ENCODE results near the gene PAPPA.

The PAPPA gene

DNA sequence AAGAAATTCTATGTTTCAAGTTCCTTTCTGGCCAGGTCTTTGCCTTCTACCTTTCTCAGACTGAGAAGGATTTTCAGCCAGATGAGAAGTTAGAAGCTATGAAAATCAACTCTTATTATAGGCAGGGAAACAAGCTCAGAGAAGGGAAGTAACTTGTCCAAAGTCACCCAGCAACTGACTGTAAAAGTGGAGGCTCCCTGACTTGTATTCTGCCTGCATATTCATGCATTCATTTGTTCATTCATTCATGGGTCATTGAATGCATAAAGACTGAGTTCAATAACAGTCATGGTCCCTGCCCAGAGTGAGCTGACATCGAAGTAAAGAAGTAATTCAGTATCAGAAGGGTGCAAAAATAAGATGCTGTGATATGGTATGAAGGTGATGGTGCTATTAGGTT, 239.6 kb downstream of the PAPPA start:
- no peak for DNase-seq

DNA sequence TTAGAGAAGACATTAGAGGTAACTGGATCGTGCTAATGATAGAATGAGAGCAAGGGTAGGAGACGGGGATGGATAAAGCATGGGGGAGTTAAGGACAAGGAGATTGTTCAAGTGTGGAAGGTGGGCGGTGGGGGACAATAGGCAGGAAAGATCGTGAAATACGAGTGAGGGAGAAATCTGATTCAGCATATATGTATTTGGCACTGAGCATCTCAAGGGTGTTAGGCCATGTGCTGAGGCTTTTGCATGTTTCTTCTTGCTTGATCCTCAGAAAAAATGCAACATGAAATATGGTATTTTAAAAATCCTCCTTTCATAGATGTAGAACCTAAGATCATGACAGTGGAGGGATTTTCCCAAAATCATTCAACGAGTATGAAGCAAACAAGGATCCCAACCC, 240.5 kb downstream of the PAPPA start:
- DNase-seq: no peak

DNA sequence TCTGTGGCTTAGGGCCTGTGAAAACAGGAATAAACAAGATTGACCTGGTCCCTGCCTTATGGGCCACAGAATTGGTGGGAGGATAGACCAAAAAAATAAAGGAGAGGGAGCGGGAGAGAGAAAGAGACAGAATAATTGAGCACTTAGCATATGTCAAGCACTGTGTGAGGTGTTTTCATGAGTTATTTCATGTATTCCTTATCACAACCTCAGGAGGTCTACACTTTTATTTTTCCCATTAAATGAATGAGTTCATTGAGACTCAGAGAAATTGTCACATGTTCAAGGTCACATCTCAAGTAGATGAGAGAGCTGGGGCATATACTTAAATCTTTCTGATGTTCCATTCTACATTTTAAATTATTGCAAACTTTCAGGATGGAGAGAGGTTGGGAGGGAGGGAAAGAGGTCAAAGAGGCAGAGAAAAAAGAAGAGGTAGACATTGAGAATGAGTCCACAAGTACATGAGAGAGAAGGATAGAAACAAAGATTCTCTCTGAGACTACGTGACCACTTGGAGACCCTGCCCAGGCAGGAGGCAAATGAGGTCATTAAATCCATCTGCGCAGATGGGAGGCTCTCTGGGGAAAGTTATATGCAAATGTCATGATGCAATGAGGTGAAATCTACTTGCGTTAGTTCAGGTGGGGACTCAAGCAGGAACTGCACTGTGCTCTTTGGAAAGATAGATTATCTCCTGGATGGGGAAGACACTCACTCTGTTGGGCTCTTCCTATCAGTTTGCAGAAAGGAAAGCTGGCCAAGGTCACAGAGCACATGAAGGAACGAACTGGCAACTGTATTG, 241.5 kb downstream of the PAPPA start:
- no peak for DNase-seq

DNA sequence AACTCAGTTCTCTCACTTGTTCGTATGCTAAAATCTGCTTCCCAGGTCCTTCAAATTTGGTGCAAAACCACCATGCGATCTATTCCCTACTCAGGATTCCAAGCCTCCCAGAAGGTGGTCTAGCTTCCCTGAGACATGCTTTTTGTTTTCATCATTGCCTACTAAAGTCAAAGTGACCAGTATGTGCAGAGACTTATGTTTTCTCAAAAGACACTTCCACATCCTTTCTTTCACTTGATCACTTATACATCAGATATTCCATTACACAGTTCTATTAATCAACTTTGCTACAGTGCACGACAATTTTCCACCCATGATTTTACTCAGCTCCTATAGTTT, 242.1 kb downstream of the PAPPA start:
- no peak for DNase-seq

DNA sequence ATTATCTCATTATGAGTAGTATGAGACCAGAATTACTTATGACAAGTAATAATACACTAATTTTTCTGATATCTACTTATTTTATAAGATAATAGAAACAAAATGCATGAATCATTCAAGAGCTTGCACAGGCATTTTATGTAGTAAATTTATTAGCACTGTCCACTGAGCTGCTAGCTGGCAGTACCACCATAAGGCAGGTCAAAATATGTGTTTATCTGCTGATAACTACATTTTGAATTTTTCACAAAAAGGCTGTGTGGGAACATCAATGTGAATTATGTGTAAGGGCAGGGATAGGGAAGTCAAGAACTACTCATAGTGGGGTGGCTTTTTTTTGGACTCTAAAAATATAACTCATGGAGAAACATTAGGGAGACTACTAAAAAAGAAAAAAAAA, 249.6 kb downstream of the PAPPA start:
- DNase-seq: no peak

DNA sequence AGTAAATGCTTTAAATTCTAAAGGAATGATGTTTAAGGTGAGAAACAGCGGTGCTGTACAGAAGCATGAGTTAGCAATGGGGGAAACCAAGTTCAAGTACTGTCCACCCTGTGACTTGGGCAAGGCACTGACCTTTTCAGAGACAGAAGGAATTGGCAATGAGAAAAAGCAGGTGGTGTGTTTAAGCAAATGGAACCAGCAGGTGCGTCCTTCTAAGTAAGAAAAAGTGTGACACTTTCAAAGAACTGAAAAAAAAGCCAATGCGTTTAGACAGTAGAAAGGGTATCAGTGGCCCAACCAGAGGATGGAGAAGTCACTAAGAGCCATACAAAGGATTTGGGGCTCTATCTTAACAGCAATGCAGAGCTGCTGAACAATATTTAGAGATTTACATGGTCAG, 250.6 kb downstream of the PAPPA start:
- DNase-seq: no peak

DNA sequence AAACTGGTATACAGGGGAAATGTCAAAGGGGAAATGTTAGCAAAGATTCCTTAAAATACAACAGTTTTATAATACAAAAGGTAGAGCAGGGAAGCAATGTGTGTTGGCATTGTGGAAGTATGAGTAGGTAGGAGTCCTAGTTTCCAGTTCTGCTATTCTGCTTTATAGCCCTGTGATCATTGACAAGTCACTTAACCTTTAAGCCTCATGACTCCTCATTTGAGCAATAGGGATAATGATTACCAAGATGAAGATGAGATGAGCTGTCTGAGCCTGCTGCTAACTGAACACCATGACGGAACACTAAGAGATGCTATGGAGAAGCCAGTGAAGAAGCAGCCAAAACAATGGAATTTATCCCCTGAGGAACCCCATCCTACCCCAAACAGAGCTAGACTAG, 251.7 kb downstream of the PAPPA start:
- DNase-seq: no peak

DNA sequence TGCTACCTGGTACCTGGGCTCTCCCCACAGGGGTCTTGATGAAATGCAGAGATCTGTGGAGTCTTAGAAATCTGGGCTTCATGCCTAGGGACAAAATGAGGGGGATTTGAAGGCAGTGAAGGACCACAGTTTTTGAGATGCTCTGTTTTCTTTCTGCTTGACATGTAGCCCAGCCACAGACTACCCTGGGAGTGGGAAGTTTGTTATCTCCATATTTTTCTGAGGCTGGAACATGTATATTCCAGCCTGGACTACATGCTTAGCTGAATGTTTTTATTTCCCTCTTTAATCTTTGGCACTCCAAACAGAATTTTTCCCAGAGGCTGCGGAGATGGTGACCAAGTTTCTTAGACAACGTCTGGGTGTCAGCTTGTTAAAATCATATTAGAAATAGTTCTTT, 252.9 kb downstream of the PAPPA start:
- DNase-seq: no peak

DNA sequence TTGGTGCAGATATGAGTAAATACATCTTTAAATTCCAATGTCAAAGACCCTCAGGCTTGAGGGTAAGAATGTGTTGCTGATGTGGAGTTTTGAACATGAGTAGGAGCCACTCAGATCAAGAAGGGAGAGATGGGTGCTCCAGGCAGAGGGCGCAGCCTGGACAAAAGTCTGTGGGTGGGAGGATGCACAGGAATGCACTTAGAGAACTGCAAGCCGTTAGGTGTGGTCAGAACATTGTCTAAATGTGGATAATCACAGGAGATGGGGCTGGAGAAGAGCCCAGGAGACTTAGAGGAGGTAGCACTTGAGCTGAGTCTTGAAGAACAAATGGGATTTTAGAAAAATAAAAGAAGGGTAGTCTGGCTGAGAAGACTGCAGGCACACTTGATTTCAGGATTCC, 255.5 kb downstream of the PAPPA start:
- DNase-seq: no peak

DNA sequence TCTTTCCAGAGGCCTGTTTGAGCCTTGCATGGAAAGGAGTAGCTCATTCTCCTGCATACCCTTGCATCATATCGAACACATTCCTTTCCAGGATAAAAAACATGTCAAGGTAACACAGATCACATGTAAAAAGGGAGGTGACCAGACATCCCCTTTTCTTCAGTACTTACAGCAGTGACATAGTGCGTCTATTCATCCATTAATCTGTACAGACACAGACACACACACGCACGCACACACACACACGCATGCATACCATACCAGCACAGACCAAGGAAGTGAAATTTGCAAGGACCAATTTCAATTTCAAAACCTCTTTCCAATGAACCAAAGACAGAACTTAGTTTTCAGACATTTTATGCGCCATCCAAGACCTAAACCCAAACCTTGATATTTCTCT, 256.0 kb downstream of the PAPPA start:
- no peak for DNase-seq

DNA sequence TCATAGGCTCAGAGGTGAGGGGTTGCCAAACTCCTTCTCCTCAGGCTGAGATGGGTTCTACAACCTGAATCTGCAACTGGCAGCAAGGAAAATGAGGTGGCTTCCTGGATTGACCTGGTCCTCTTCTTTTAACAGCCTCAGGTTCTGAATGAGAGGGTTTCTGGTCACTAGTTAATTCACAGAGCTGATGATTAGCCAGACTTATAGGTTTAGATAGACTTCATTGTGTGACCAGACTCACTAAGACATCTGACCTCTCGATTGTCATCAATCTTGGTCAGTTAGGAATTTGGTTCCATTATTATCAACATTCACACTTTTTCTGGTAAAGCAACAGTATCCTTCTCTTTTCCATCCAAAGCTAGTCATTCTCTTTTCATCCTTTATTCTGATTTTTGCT, 257.9 kb downstream of the PAPPA start:
- no peak for DNase-seq

DNA sequence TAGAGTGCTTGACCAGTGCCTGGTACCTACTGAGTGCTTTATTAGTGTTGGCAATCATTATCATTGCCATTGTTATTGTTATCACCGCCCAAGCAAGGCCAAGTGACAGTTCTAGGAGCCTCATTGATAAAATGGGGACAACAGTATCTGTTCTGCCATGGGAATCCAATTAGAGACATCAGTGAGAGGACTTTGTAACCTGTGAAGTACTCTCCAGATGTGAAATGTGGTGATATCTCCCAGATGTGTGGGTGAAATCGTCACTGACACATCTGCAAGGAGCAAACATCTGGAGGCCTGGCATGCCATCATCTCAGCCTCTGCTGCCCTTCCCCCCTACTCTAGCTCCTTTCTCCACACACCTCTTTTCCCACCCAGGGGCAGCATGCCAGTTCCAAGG, 260.8 kb downstream of the PAPPA start:
- DNase-seq: no peak

DNA sequence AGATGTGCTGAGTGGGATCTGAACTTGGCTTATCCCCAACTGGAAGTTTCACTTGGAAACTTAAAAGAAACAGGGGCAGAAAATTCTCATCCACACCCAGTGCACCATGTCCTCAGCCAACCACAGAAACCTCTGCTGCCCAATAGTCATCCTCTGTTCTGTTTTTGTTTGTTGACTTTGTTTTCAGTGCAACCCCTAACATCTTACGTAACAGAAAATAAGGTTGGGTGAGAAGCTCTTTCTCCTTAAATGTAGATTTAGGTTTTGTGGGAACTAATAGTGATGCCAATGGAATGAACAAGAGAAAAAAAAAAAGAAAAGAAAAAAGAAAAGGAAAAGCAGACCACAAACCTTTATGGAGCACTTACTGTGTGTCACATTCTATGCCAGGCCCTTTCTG, 262.8 kb downstream of the PAPPA start:
- DNase-seq: no peak

DNA sequence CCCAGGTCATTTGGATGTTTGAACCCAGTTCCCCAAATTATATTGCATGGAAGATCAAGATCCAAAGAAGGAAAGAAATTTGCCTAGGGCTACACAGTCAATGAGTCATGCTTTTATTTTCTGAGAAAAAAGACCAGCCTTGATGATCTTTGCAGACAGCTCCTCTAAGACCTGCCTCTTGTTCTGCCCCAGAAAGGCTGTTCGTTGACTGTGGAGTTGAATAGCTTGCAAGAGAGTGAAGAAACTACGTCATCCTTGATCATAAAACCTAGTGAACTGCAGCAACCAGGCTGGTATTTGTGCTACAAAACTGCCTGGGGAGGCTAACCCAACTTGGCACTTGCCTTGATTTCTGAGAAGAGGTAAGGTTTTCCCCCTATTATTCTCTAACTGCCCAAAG, 263.9 kb downstream of the PAPPA start:
- no peak for DNase-seq

DNA sequence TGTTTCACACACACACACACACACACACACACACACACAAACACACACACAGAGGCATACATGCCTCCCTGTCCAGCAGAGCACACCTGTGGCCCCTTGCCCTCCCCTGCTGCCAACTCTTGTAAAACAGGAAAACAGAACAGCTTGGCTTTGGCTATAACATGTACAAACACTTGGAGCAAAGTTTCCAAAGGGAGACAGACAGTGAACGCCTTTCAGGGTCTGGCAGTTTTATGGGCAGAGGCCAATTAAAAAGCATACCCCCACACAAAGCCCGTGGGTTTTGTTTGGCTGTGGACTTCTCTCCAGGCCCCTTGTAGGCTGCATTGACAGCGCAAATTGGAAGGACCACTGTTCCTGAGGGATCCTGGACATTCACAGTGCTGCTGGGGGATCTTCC, 265.6 kb downstream of the PAPPA start:
- no peak for DNase-seq

DNA sequence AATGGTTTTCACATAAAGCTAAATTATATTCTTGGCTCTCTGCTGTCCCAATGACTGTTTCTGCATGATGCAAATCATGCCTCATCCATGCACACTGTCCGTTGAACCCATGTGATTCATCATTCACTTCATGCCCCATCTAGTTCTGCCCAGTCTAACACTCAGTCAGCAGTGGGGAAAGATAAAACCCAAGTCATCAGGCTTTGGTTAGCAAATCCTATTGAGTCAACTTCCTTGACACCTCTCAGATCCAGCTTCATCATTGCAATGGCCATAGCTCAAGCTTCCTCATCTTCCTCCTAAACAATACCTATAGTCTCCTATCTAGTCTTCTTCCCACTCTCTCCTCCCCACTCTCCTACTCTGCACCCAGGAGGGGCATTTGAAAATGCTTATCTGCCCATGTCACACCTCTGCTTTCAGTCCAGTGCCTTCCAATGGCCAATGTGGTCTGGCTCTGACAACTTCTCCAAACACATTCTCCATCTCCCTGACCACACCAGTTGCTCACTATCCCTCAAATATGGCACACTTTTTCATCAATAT, 267.5 kb downstream of the PAPPA start:
- no peak for DNase-seq

DNA sequence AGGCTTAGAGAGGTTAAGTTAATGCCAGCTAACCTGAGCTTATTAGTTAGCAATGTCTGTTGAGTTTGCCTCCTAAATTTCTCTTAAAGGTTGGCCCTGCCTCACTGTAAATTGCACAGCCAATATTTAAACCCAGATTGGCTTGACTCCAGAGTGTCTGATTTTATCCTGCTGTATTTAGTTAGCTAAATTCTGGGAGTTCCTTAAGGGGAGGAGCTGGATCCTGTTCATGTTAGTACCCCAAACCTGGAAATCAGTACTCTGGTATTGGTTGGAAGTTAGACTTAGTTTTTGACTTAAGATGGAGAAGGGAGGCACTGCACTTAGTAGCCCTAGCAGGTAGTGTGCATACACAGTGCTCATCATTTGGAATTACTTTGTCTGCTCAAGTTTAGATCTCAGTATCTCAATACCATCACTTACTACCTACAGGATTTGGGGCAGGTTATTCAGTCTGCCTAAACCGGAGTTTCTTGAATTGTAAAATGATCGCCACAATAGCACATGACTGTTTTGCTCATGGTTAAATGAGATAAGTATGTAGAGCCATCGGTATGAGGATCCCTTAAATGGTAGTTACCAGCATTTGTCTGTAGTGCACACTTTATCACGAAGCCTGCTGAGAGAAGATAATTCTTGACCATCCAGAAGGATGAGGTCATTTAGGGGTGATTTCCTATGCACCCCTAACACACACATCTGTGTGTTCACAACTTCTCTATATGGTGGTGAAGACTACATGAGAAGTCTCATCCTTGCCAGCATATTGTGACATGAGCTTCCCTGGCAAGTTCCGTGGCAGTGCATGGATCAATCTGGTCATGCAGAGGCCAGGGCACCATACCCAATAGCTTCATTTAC, 268.8 kb downstream of the PAPPA start:
- no peak for DNase-seq

DNA sequence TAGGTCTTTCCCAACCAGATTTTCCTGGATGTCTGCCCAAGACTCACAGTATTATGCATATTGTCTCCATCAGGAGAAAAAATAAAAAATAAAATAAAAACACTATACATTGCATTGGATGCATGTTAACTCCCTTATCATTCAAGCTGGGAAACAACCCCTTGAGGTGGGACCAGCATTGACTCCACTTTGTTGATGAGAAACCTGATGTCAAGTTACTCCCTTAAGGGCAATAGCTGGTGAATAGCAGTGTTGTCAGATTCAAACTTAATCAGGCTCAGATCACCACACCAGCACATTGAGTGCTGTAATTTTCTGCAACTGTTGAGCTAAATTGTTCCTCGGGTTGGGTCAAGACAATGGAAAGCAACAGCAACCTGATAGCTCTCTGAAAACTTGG, 269.6 kb downstream of the PAPPA start:
- DNase-seq: no peak

DNA sequence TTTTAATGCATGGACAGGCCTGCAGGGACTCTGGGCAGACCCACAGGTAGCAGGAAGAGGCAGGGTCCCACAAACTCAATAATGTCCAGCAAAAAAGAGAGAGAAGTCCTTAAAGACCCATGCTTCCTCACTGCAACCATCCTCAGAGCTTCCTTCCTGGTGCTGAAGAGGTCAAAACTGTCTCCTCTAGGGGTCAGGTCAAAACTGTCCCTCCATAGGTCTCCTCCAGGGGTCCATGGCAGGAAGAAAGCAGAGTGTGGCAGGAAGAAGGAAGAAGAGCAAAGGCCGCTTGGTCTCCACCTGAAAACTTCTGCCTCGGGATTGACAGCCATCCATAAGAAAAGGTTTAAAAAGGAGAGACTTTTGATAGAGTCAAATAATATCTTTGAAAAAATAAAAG, 271.7 kb downstream of the PAPPA start:
- no peak for DNase-seq

DNA sequence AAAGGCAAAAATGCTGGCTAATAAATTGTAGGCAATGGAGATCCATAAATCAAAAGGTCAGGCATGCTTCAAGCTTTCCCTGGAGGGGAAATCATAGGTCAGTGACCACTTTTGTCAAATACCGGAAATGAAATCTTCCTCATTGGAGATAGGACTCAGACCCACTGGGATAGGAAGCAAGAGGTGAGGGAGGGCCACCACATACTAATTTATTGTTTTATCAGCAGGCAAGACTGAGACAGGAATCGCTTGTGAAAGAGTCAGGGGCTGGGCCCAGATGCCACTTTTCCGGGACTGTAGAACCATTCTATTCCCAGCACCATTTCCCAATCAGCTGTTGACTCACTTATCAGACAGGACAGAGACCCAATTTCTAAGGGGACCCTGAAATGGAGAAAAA, 277.3 kb downstream of the PAPPA start:
- no peak for DNase-seq

DNA sequence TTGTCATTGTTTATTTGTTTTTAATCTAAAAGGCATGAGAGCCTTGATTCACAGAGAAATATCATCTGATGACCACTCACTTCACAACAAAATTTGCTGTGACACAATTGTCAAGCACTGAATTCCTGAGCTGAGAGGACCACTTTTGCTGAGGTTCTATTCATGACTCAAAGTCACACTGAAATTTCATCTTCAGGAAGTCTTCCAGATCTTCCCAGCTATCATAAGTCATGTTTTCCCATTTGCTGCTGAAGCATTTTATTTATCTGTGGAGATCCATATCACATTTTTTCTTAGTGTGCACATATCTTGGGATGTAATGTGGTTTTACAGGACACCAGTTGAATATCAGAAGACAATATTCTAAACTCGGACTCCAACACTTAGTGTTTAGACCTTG, 278.5 kb downstream of the PAPPA start:
- DNase-seq: no peak

DNA sequence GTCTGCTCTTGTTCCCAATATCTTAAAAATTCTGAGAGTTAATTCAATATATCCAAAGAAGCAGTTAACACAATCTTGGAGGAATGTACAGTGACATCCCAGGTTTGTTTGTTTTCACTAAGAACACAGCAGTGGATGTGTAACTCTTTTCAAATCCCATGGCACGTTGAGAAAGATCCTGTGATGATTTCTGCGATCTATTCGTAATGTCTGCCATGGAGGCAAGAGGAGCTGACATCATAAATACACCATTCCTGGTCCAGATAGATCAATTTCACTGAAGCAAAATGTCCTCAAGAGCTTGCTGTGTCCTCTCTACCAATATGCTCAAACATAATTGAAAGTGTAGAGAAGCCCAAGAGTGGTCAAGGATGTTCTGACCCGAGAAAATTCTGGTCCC, 280.7 kb downstream of the PAPPA start:
- no peak for DNase-seq

DNA sequence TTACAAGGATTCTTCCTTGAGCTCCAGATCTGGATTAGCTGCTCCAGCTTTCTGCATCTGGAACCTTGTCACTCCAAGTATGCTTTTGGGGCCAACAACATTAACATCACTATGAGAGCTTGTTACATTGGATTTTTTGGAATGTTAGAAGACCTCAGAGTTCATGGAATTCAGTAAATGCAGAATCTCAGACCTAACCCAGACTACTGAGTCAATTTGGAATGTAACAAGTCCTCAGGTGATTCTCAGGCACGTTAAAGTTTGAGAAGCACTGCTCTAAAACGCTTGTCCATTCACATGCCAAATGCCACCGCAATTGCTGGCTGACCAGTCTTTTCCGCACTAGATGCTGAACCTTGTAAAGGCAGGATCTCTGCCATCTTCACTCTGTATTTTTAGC, 282.1 kb downstream of the PAPPA start:
- DNase-seq: no peak

DNA sequence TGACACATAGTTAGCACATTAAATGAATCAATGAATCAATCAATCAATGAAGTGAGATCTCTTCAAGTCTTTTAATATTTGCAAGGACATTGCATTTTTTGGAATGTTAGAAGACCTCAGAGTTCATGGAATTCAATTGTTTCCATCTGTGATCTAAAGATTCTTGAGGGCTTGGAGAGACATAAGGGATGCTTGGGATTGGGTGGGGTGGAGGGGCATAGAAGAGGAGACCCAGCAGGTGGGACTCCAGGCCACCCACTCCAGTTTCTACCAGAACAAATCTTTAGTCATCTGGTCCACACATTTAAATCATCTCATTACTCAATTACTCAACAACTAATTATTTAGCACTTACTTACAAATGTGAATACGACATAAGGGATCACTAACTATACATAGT, 282.5 kb downstream of the PAPPA start:
- no peak for DNase-seq
